Stomach (tissue), 9 donors: ENCODE measurements around the gene MAMLD1. TPM values are rescaled to one million over a fixed set of nuclear protein-coding genes. Genes with fewer than 3 reads are reported as not detected.

Experiments used
- DNase-seq, 2 donors: peaks; one replicate each; pipeline versions ENCODE4 v3.0.0 to v3.0.0-alpha.2; 2013 to 2019
- H3K27ac ChIP-seq, 5 donors: fragments of 200-600 bp in 4 of 5; sonication (generic) in 4 of 5; one replicate each; pipeline ENCODE4 v1.5.1; 2013 to 2019; ENCODE audit warnings: mild to moderate bottlenecking in 1 of 5, moderate library complexity in 1 of 5
- H3K27me3 ChIP-seq, 3 donors: fragments of 200-600 bp; sonication (generic); one replicate each; pipeline ENCODE4 v1.5.1; 2017 to 2019; ENCODE audit warnings: mixed run types in 1 of 3
- H3K36me3 ChIP-seq, 4 donors: fragments of 200-600 bp; sonication (generic); 1 replicate in 3 of 4; 2 replicates in 1 of 4; pipeline ENCODE4 v1.5.1; 2016 to 2019
- H3K4me1 ChIP-seq, 4 donors: fragments of 200-600 bp; sonication (generic); one replicate each; pipeline ENCODE4 v1.5.1; 2016 to 2019
- H3K4me3 ChIP-seq, 4 donors: fragments of 200-600 bp; sonication (generic) in 3 of 4; one replicate each; pipeline ENCODE4 v1.5.1; 2016 to 2019; ENCODE audit warnings: mild to moderate bottlenecking in 1 of 4
- H3K9me3 ChIP-seq, 4 donors: fragments of 200-600 bp; sonication (generic); one replicate each; pipeline ENCODE4 v1.5.1; 2016 to 2019
- CTCF ChIP-seq, 7 experiments: fragments of 450-650 bp in 4 of 7; fragments of 200-600 bp in 3 of 7; sonication (generic) in 3 of 7; IDR thresholded peaks; one replicate each; pipeline ENCODE4 v1.5.1; 2016 to 2019; ENCODE audit warnings: antibody characterized with exemption in 7 of 7, control low read depth in 2 of 7, mild to moderate bottlenecking in 1 of 7
- EP300 ChIP-seq: sonication (generic); formaldehyde crosslinking; IDR thresholded peaks from one replicate; pipeline ENCODE4 v1.6.1; 2017; ENCODE audit warnings: antibody characterized with exemption
- POLR2A ChIP-seq, 4 donors: fragments of 450-650 bp; IDR thresholded peaks; one replicate each; pipeline ENCODE4 v1.6.1; 2016; ENCODE audit warnings: antibody characterized with exemption in 4 of 4, control low read depth in 2 of 4, mild to moderate bottlenecking in 1 of 4, moderate library complexity in 1 of 4
- POLR2AphosphoS5 ChIP-seq, 3 donors: sonication (generic); formaldehyde crosslinking; IDR thresholded peaks; one replicate each; pipeline ENCODE4 v1.6.1; 2016; ENCODE audit warnings: antibody characterized with exemption in 3 of 3
- WGBS, 5 donors: extraction: QIAGEN DNeasy Blood & Tissue Kit in 3 of 5; methylation state at CpG; one replicate each; pipeline versions ENCODE4 v1.1.5 to v1.1.7; 2013 to 2018; 5-methylcytosine and 5-hydroxymethylcytosine counted together
- intact Hi-C: fragments of 100-400 bp; cut with DNase I; formaldehyde crosslinking; loops from one replicate; pipeline ENCODE4 v1.15.1; 2023; ENCODE audit warnings: low total_unique reads
- polyA plus RNA-seq, 3 donors: library from polyadenylated mRNA; stranded (reverse); fragments of 200-250 nt; gene quantifications; one replicate each; pipeline ENCODE4 v1.2.3, GENCODE V29; 2013
- total RNA-seq, 5 donors: library from RNA; depleted of rRNA; stranded (reverse); fragments of >200 nt; gene quantifications; one replicate each; pipeline versions ENCODE4 v1.1.0 to v1.2.3, GENCODE V29; 2014 to 2016
- donor health status: healthy with polysubstance abuse.
- donor health status: Bipolar disorder and iron deficiency.
- donor health status: healthy.

The MAMLD1 gene
- total and polyA plus RNA-seq, 8 donors = 0.73 to 6.4 (median 1.7) TPM; not detected in 1

GRCh38 chrX:150464001-150464400, 100.9 kb downstream of the MAMLD1 start:
- Histone ChIP-seq H3K27me3 (no peaks in the 10 kb centered on the region), H3K27ac (no peak overlapping the region), H3K4me1 (no peaks in the 10 kb centered on the region), H3K4me3 (no peak overlapping the region), H3K36me3 (no peaks in the 10 kb centered on the region), H3K9me3 (no peaks in the 10 kb centered on the region)
- TF ChIP-seq CTCF (IDR thresholded peaks at IDR 0.05) (no peak), EP300 (no peak), POLR2AphosphoS5 (IDR thresholded peaks at IDR 0.05) (no peak), POLR2A (IDR thresholded peaks at IDR 0.05) (no peak)
- DNase-seq = no peak
- intact Hi-C loops = no loop called here
- WGBS, 5 donors = 78 to 95% (median 92%) methylated on average over 6 of the region's 6 CpGs

DNA sequence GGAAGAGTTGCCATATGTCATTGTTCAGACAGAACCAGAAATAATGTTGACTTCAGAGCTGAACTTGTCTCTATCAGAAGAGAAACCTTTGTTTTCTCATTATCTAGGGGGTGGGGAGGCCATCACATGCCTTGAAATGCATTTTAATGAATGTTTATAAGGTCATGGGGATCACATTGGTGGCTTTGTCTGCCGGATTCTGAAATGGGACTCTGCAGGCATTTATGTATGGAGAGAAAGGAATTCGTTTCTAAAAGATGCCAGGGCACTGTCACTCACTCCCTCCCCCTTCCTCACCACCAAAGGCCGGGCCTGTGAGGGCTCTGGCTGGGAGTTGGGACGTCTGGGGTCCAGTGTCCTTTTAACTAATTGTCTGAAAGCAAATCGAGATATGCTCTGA, 102.2 kb downstream of the MAMLD1 start:
- intact Hi-C loops = no loop called here
- H3K27me3 ChIP-seq = no peaks in the 10 kb centered on the region
- H3K4me3 ChIP-seq = no peak overlapping the region
- no peaks in the 10 kb centered on the region for H3K36me3 ChIP-seq
- TF ChIP-seq POLR2A (IDR thresholded peaks at IDR 0.05) (no peak), EP300 (no peak), CTCF (IDR thresholded peaks at IDR 0.05) (no peak), POLR2AphosphoS5 (IDR thresholded peaks at IDR 0.05) (no peak)
- no peaks in the 10 kb centered on the region for H3K4me1 ChIP-seq
- no peaks in the 10 kb centered on the region for H3K9me3 ChIP-seq
- no peak for DNase-seq
- H3K27ac ChIP-seq = no peak overlapping the region
- WGBS, 5 donors = 36 to 73% (median 60%) methylated on average over 5 of the region's 5 CpGs

- 71 to 91% (median 81%) methylated on average over 13 to 15 of the region's 15 CpGs for WGBS, 5 donors
- intact Hi-C loops = no loop called here
- TF ChIP-seq POLR2A (IDR thresholded peaks at IDR 0.05) (no peak), CTCF (IDR thresholded peaks at IDR 0.05) (no peak), EP300 (no peak)
- DNase-seq = peak in 1 of 2 donors; percentile 17
- H3K4me1 ChIP-seq = no peaks in the 10 kb centered on the region
- H3K4me3 ChIP-seq = no peak overlapping the region
- H3K36me3 ChIP-seq = no peaks in the 10 kb centered on the region
- H3K9me3 ChIP-seq = no peaks in the 10 kb centered on the region
- H3K27me3 ChIP-seq = no peaks in the 10 kb centered on the region
- peak overlapping the region in 2 of 5 donors; percentile 20 to 21 for H3K27ac ChIP-seq
These were observed 103.0 kb downstream of the MAMLD1 start for GRCh38 chrX:150465881-150466775.

GRCh38 chrX:150472306-150472705, 109.2 kb downstream of the MAMLD1 start:
- Histone ChIP-seq H3K27me3 (no peaks in the 10 kb centered on the region), H3K27ac (no peak overlapping the region), H3K4me3 (no peak overlapping the region), H3K9me3 (no peaks in the 10 kb centered on the region), H3K36me3 (no peaks in the 10 kb centered on the region), H3K4me1 (peaks cover 0 to 7% (median 0%) of the 10 kb centered on the region in 4 donors)
- WGBS, 5 donors = 81 to 96% (median 92%) methylated on average over 3 to 4 of the region's 4 CpGs
- no peak for TF ChIP-seq CTCF (IDR thresholded peaks at IDR 0.05)
- no peak for TF ChIP-seq EP300
- no peak for TF ChIP-seq POLR2AphosphoS5 (IDR thresholded peaks at IDR 0.05)
- TF ChIP-seq POLR2A (IDR thresholded peaks at IDR 0.05) = no peak
- intact Hi-C loops = no loop called here
- DNase-seq = no peak
